GM23248 (cell line): ENCODE data around the gene BBS10. TPM values are rescaled to one million over a fixed set of nuclear protein-coding genes. Genes with fewer than 3 reads are reported as not detected.

Source experiments
- DNase-seq: peaks from one replicate; pipeline ENCODE4 v3.0.0-alpha.2; 2015
- H2AFZ ChIP-seq: fragments of 200-600 bp; sonication (generic); 2 replicates; pipeline ENCODE4 v1.6.1; 2016; ENCODE audit warnings: antibody characterized with exemption
- H3F3A ChIP-seq: fragments of 200-600 bp; sonication (generic); 2 replicates; pipeline ENCODE4 v1.6.1; 2016; ENCODE audit warnings: mild to moderate bottlenecking, antibody characterized with exemption, mixed run types; ENCODE audit not compliant: insufficient read depth
- H3K27ac ChIP-seq: fragments of 200-600 bp; sonication (generic); 2 replicates; pipeline ENCODE4 v1.5.1; 2016; ENCODE audit warnings: mild to moderate bottlenecking
- H3K27me3 ChIP-seq: fragments of 200-600 bp; sonication (generic); replicated peaks from 2 replicates; pipeline ENCODE4 v1.6.1; 2016; ENCODE audit warnings: mild to moderate bottlenecking; ENCODE audit not compliant: insufficient read depth
- H3K36me3 ChIP-seq: fragments of 200-600 bp; sonication (generic); 2 replicates; pipeline ENCODE4 v1.6.1; 2016; ENCODE audit warnings: low read depth, mild to moderate bottlenecking
- H3K4me1 ChIP-seq: fragments of 200-600 bp; sonication (generic); 2 replicates; pipeline ENCODE4 v1.6.1; 2016; ENCODE audit warnings: mild to moderate bottlenecking; ENCODE audit not compliant: insufficient read depth
- H3K4me2 ChIP-seq: fragments of 200-600 bp; sonication (generic); one replicate; pipeline ENCODE4 v1.6.1; 2016; ENCODE audit warnings: mild to moderate bottlenecking; ENCODE audit not compliant: unreplicated experiment
- H3K4me3 ChIP-seq: fragments of 200-600 bp; sonication (generic); 2 replicates; pipeline ENCODE4 v1.5.1; 2016; ENCODE audit warnings: mild to moderate bottlenecking
- H3K79me2 ChIP-seq: fragments of 200-600 bp; sonication (generic); 2 replicates; pipeline ENCODE4 v1.6.1; 2016; ENCODE audit warnings: mild to moderate bottlenecking; ENCODE audit not compliant: insufficient read depth
- H3K9ac ChIP-seq: fragments of 200-600 bp; sonication (generic); 2 replicates; pipeline ENCODE4 v1.6.1; 2016; ENCODE audit warnings: mild to moderate bottlenecking
- H3K9me2 ChIP-seq: fragments of 200-600 bp; sonication (generic); 2 replicates; pipeline ENCODE4 v1.6.1; 2016; ENCODE audit warnings: mixed run types, mild to moderate bottlenecking, moderate library complexity; ENCODE audit not compliant: insufficient read depth
- H3K9me3 ChIP-seq: fragments of 200-600 bp; sonication (generic); one replicate; pipeline ENCODE4 v1.6.1; 2017; ENCODE audit warnings: low read depth
- H4K20me1 ChIP-seq: fragments of 200-600 bp; sonication (generic); 2 replicates; pipeline ENCODE4 v1.6.0; 2016; ENCODE audit not compliant: insufficient read depth
- EZH2 ChIP-seq: fragments of 200-600 bp; sonication (generic); IDR thresholded peaks from 2 replicates; pipeline ENCODE4 v1.6.1; 2018; ENCODE audit warnings: antibody characterized with exemption, mild to moderate bottlenecking; ENCODE audit not compliant: insufficient read depth, poor library complexity, severe bottlenecking
- EZH2phosphoT487 ChIP-seq: fragments of 200-600 bp; sonication (generic); IDR thresholded peaks from 2 replicates; pipeline ENCODE4 v1.6.1; 2018; ENCODE audit warnings: antibody characterized with exemption, moderate library complexity, mild to moderate bottlenecking, low read depth; ENCODE audit not compliant: insufficient read depth
- WGBS, 2 experiments: methylation state at CpG; one replicate each; pipeline ENCODE4 v1.1.6; 2015 to 2017; ENCODE audit warnings: low lambda C conversion rate in 2 of 2, low coverage in 1 of 2; ENCODE audit errors: missing lambda C conversion rate in 2 of 2; 5-methylcytosine and 5-hydroxymethylcytosine counted together
- in situ Hi-C: fragments of 300-500 bp; cut with MboI; formaldehyde crosslinking; loops from 2 replicates; pipeline ENCODE4 v1.15.0; 2020
- polyA plus RNA-seq: library from polyadenylated mRNA; unstranded; fragments of >200 nt; fragmentation: Nextera tagmentation; extraction: Ambion mirVana; gene quantifications from 2 replicates; pipeline ENCODE4 v1.2.1, GENCODE V29; 2016
- total RNA-seq: library from RNA; depleted of rRNA; stranded (reverse); fragments of >200 nt; shearing (Covaris generic); gene quantifications from 2 replicates; pipeline ENCODE4 v1.2.3, GENCODE V29; 2014

Gene BBS10
- total and polyA plus RNA-seq, 2 experiments from 2014 or later, result 15.8 to 16.8 TPM

DNA sequence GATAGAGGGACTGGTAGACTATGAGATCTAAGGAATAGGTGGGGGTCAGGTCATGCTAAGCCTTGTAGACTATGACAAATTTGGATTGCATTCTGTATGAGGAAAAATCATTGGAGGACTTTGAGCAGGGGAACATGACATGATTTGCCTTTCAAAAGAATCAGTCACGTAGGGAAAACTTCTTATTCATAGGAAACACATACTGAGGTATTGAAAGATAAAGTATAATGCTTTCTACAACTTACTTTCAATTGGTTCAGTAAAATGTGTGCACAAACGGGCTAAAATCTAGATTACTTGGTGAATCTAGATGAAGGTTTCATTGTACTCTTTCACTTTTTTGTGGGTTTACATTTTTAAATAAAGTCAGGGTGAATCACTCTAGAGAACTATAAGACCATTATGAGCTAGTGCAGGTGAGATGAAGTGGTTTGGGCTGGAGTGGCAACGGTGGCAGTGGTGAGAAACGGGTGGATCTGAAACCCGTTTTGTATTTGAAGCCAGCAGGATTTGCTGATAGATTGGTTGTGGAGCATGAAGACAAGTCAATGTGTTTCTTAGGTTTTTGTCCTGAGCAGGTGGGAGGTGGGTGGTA lies 6.7 kb downstream of the BBS10 start:
- DNase-seq, result peak; percentile 48
- H4K20me1 ChIP-seq, result no peaks in the 10 kb centered on the region
- no peak overlapping the region for H3K4me2 ChIP-seq
- H3K4me3 ChIP-seq, result no peak overlapping the region
- no peak for TF ChIP-seq EZH2
- no peak for TF ChIP-seq EZH2phosphoT487
- no peaks in the 10 kb centered on the region for H3K27me3 ChIP-seq
- no peaks in the 10 kb centered on the region for H3K9me3 ChIP-seq
- H2AFZ ChIP-seq, result no peak overlapping the region
- in situ Hi-C loops, result loop anchor here (10.0 kb wide), 2 partner anchors 267 to 807 kb away; no protein-coding TSS in a partner anchor
- H3K4me1 ChIP-seq, result peaks cover 38% of the 10 kb centered on the region
- H3K9me2 ChIP-seq, result no peaks in the 10 kb centered on the region
- H3K36me3 ChIP-seq, result no peaks in the 10 kb centered on the region
- peaks cover 26% of the 10 kb centered on the region for H3K79me2 ChIP-seq
- H3K27ac ChIP-seq, result no peak overlapping the region
- no peak overlapping the region for H3K9ac ChIP-seq
- peaks cover 13% of the 10 kb centered on the region for H3F3A ChIP-seq
- WGBS, 2 experiments, result 73 to 80% methylated on average over 5 of the region's 5 CpGs

- no peaks in the 10 kb centered on the region for H4K20me1 ChIP-seq
- peaks cover 21% of the 10 kb centered on the region for H3K79me2 ChIP-seq
- H3K4me1 ChIP-seq, result peaks cover 35% of the 10 kb centered on the region
- no peak overlapping the region for H2AFZ ChIP-seq
- whole genome bisulfite sequencing, 2 experiments, result 77 to 79% methylated on average over 9 of the region's 9 CpGs
- H3F3A ChIP-seq, result peaks cover 6% of the 10 kb centered on the region
- no peak overlapping the region for H3K4me2 ChIP-seq
- TF ChIP-seq EZH2 (no peak), EZH2phosphoT487 (no peak)
- DNase-seq, result no peak
- H3K9ac ChIP-seq, result no peak overlapping the region
- H3K9me2 ChIP-seq, result no peaks in the 10 kb centered on the region
- H3K9me3 ChIP-seq, result no peaks in the 10 kb centered on the region
- H3K36me3 ChIP-seq, result no peaks in the 10 kb centered on the region
- H3K27me3 ChIP-seq, result no peaks in the 10 kb centered on the region
- H3K4me3 ChIP-seq, result no peak overlapping the region
- in situ Hi-C loops, result loop anchor here (10.0 kb wide), 2 partner anchors 266 to 806 kb away; no protein-coding TSS in a partner anchor
- no peak overlapping the region for H3K27ac ChIP-seq
Measured at GRCh38 chr12:76340680-76341435, 7.4 kb downstream of the BBS10 start.

DNA sequence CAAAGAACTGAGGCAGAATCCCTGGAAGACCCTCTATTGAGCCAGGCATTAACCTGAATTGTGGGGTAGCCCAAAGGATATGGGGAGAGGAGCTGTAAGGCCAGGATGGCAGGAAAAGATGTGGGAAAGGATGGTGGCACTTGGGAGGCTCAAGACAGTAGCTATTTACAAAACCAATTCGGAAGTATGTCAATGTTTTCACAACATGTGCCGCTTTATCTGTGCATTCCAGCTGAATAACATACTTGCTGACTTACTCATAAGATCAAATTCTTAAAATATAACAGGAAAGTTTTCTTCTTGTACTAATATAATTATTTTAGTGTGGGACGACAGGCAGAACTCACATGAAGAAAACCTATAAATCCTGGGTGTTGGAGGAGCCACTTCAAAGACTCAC lies 10.6 kb downstream of the BBS10 start:
- no peaks in the 10 kb centered on the region for H4K20me1 ChIP-seq
- peak overlapping the region; percentile 48 for H3K4me2 ChIP-seq
- no peaks in the 10 kb centered on the region for H3K9me3 ChIP-seq
- in situ Hi-C loops, result no loop called here
- DNase-seq, result peak; percentile 54
- H3K79me2 ChIP-seq, result no peaks in the 10 kb centered on the region
- H3K4me3 ChIP-seq, result no peak overlapping the region
- 9 to 13% methylated on average over 3 of the region's 3 CpGs for WGBS, 2 experiments
- H3K36me3 ChIP-seq, result no peaks in the 10 kb centered on the region
- TF ChIP-seq EZH2phosphoT487 (no peak), EZH2 (no peak)
- H3K9me2 ChIP-seq, result no peaks in the 10 kb centered on the region
- H2AFZ ChIP-seq, result no peak overlapping the region
- no peaks in the 10 kb centered on the region for H3F3A ChIP-seq
- H3K27ac ChIP-seq, result no peak overlapping the region
- H3K9ac ChIP-seq, result no peak overlapping the region
- H3K4me1 ChIP-seq, result peaks cover 26% of the 10 kb centered on the region
- no peaks in the 10 kb centered on the region for H3K27me3 ChIP-seq

DNA sequence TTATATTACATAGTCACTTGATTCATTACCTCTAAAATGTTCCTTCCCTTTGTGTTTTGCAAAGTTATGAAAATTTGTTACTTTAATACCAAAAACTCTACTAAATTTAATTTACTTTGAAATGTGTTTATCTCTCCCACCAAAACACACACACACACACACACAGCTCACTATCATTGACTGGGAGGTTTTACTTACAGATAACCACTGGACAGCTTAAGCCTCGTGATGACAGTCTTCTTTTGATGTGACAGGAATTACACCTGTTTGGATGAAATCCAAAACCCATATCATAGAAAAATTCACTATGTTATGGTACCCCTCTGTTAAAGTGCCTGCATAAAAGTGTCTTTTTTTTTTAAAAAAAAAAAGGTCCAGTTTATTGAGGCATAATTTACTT lies 15.6 kb downstream of the BBS10 start:
- Histone ChIP-seq H3K36me3 (no peaks in the 10 kb centered on the region), H3F3A (peaks cover 21% of the 10 kb centered on the region), H3K9me3 (no peaks in the 10 kb centered on the region), H4K20me1 (no peaks in the 10 kb centered on the region), H3K27ac (no peak overlapping the region), H3K4me2 (no peak overlapping the region), H3K9ac (no peak overlapping the region), H2AFZ (no peak overlapping the region), H3K4me3 (no peak overlapping the region), H3K4me1 (peaks cover 27% of the 10 kb centered on the region), H3K79me2 (no peaks in the 10 kb centered on the region), H3K27me3 (no peaks in the 10 kb centered on the region), H3K9me2 (no peaks in the 10 kb centered on the region)
- 89 to 97% methylated on average over 1 of the region's 1 CpG for WGBS, 2 experiments
- TF ChIP-seq EZH2phosphoT487 (no peak), EZH2 (no peak)
- in situ Hi-C loops, result no loop called here
- DNase-seq, result no peak
